MG63 (cell line): ENCODE measurements around the gene IRF8. TPM values are rescaled to one million over a fixed set of nuclear protein-coding genes. Genes with fewer than 3 reads are reported as not detected.
"Not testable (repeated sequence)": the region's sequence is repeated elsewhere in the genome, so short reads cannot be mapped to it uniquely, and the experiment has no call there.

ENCODE experiments used
- DNase-seq: peaks from one replicate; pipeline ENCODE4 v3.0.0-alpha.2; 2020
- H3K27me3 ChIP-seq: fragments of 250-450 bp; sonication (Bioruptor Pico); 2 replicates; pipeline ENCODE4 v1.5.1; 2020; ENCODE audit warnings: mild to moderate bottlenecking, moderate library complexity
- H3K36me3 ChIP-seq: fragments of 250-450 bp; sonication (Bioruptor Pico); 2 replicates; pipeline ENCODE4 v1.5.1; 2020; ENCODE audit warnings: mild to moderate bottlenecking, moderate library complexity
- H3K4me3 ChIP-seq: fragments of 250-450 bp; sonication (Bioruptor Pico); 2 replicates; pipeline ENCODE4 v1.5.1; 2020; ENCODE audit warnings: mild to moderate bottlenecking, moderate library complexity
- H3K9me3 ChIP-seq: fragments of 250-450 bp; sonication (Bioruptor Pico); 2 replicates; pipeline ENCODE4 v1.5.1; 2020; ENCODE audit warnings: mild to moderate bottlenecking, moderate library complexity
- total RNA-seq: library from RNA; depleted of rRNA; stranded (reverse); fragments of >200 nt; shearing (Covaris generic); gene quantifications from 2 replicates; pipeline ENCODE4 v1.2.3, GENCODE V29; 2014; ENCODE audit warnings: low replicate concordance

IRF8 gene
- total RNA-seq, 1 experiment from 2014 or later = not detected

DNA sequence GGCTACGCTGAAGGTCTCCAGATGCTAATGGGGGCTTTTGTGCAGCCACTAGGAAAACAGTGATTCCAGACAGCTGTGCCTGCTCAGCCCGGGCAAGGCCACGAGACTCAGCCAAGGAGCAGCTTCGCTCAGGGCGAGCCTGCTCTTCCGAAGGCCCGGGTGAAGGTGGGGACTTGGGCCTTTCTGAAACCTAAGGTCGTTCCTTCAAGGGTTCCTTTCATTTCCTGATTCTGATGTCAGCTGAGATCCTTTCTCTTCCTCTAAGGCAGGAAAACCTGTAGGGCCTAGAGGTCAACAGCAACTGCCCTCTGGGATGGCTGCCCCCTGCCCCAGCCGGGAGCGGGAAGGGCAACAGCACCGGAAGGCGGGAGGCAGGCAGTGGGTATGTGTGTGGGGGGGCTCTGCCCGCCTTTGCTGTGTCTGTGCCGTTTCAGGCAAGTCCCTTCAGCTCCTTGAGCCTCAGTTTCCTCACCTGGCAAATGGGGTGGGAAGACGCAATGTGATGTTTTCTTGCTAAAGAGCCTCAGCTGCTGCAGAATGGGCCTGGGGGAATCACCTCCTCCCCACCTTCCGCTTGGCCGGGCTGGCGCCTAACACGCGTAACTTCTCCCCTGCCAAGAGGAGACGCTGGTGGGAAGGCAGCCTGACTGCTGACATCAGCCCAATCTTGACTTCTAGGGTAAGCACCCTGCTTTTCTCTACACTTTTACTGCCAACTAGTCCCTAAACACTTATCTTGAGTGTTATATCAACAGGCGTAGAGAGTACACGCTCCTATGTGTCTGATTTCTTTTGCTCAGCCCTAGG, 32.8 kb downstream of the IRF8 start:
- no peaks in the 10 kb centered on the region for H3K36me3 ChIP-seq
- DNase-seq = no peak
- no peaks in the 10 kb centered on the region for H3K9me3 ChIP-seq
- H3K27me3 ChIP-seq = peaks cover 15% of the 10 kb centered on the region
- H3K4me3 ChIP-seq = no peak overlapping the region

DNA sequence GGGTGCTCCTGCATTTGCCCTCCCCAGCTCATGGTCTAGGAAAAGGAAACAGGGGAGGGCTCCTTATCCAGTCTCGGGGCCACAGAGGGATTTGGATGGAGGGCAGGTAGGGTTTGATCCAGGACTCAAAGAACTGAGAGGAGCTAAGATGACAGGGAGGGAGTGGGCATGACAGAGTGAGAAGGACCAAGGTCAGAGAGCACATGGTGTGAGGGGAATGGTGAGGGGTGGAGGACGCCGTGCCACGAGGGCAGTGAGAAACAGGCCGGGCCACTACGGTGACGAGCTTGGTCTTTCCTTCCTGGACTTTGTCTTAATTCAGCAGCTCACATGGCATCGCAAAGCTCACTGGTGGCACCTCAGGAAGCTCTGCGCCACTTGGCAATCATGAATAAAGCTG, 35.2 kb downstream of the IRF8 start:
- Histone ChIP-seq H3K9me3 (no peaks in the 10 kb centered on the region), H3K36me3 (no peaks in the 10 kb centered on the region), H3K27me3 (peaks cover 15% of the 10 kb centered on the region), H3K4me3 (no peak overlapping the region)
- no peak for DNase-seq

DNA sequence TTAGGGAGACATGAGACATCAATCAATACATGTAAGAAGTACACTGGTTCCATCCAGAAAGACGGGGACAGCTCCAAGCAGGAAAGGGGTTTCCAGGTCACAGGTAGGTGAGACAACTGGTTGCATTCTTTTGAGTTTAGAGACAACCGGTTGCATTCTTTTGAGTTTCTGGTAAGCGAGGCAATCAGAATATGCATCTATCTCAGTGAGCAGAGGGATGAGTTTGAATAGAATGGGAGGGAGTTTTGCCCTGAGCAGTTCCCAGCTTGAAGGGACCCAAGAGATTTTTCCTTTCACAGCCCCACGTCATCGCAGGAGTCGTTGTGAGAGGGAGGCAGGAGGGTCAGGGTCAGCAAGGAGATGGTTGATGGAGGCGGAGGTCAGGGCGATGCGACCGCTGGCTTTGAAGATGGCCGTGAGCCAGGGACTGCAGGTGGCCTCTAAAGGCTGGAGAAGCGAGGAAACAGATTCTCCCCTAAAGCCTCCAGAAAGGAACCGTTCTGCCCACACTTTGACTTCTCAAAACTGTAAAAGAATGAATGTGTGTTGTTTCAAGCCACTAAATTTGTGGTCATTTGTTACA, 36.5 kb downstream of the IRF8 start:
- DNase-seq = no peak
- H3K4me3 ChIP-seq = no peak overlapping the region
- peaks cover 15% of the 10 kb centered on the region for H3K27me3 ChIP-seq
- no peaks in the 10 kb centered on the region for H3K36me3 ChIP-seq
- H3K9me3 ChIP-seq = no peaks in the 10 kb centered on the region

GRCh38 chr16:85935974-85936760, 37.2 kb downstream of the IRF8 start:
- no peaks in the 10 kb centered on the region for H3K36me3 ChIP-seq
- peaks cover 15% of the 10 kb centered on the region for H3K27me3 ChIP-seq
- no peak overlapping the region for H3K4me3 ChIP-seq
- H3K9me3 ChIP-seq = no peaks in the 10 kb centered on the region
- no peak for DNase-seq

- no peak overlapping the region for H3K4me3 ChIP-seq
- peaks cover 15% of the 10 kb centered on the region for H3K27me3 ChIP-seq
- no peak for DNase-seq
- H3K9me3 ChIP-seq = no peaks in the 10 kb centered on the region
- no peaks in the 10 kb centered on the region for H3K36me3 ChIP-seq
Observed at GRCh38 chr16:85936816-85937215, 37.9 kb downstream of the IRF8 start.

DNA sequence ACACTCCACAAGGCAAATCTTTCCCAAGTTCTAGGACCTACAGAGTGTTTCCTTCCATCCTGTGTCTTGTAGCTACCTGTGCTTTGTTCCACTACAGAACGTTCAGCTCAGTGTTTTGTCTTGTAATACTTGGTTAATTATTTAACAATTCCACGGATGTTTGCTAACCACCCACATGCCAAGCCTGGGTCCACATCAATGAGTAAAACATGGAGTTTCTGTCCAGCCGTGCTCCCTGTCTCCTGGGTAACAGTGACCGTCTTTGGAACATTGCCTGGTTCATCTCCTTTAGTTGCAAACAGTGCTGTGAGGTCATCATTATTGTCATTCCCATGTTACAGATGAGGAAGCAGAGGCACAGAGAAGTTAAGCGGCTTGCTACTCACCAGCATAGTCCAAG, 41.3 kb downstream of the IRF8 start:
- peaks cover 13% of the 10 kb centered on the region for H3K27me3 ChIP-seq
- no peaks in the 10 kb centered on the region for H3K9me3 ChIP-seq
- no peak for DNase-seq
- H3K4me3 ChIP-seq = no peak overlapping the region
- H3K36me3 ChIP-seq = no peaks in the 10 kb centered on the region

- no peaks in the 10 kb centered on the region for H3K9me3 ChIP-seq
- H3K36me3 ChIP-seq = no peaks in the 10 kb centered on the region
- no peak for DNase-seq
- H3K4me3 ChIP-seq = no peak overlapping the region
- H3K27me3 ChIP-seq = no peaks in the 10 kb centered on the region; the same call in 1 of the 2 replicates
Observed at GRCh38 chr16:85941863-85942644, 43.1 kb downstream of the IRF8 start.

DNA sequence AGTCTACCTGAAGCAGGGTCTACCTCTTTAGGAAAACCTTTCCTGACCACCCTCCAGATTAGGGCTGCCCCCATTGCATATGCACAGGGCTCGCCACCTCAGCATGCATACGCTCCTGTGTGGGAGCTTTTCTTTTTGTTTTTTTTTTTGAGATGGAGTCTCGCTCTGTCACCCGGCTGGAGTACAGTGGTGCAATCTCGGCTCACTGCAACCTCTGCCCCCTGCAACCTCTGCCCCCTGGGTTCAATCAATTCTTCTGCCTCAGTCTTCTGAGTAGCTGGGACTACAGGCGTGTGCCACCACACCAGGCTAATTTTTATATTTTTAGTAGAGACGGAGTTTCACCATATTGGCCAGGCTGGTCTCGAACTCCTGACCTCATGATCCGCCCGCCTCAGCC, 43.7 kb downstream of the IRF8 start:
- H3K27me3 ChIP-seq, H3K4me3 ChIP-seq, H3K9me3 ChIP-seq, DNase-seq, H3K36me3 ChIP-seq: not testable (repeated sequence)

- Histone ChIP-seq H3K4me3 (no peak overlapping the region), H3K27me3 (peaks cover 5% of the 10 kb centered on the region)
- no peak for DNase-seq
Observed at GRCh38 chr16:85943711-85944110, 44.7 kb downstream of the IRF8 start.

GRCh38 chr16:85944572-85945423, 45.8 kb downstream of the IRF8 start:
- H3K27me3 ChIP-seq = peaks cover 5% of the 10 kb centered on the region
- DNase-seq = no peak
- H3K36me3 ChIP-seq = no peaks in the 10 kb centered on the region
- H3K4me3 ChIP-seq = no peak overlapping the region
- no peaks in the 10 kb centered on the region for H3K9me3 ChIP-seq

More at GRCh38 chr16:85943711-85944110, 44.7 kb downstream of the IRF8 start:
- H3K36me3 ChIP-seq = no peaks in the 10 kb centered on the region
- H3K9me3 ChIP-seq = no peaks in the 10 kb centered on the region

DNA sequence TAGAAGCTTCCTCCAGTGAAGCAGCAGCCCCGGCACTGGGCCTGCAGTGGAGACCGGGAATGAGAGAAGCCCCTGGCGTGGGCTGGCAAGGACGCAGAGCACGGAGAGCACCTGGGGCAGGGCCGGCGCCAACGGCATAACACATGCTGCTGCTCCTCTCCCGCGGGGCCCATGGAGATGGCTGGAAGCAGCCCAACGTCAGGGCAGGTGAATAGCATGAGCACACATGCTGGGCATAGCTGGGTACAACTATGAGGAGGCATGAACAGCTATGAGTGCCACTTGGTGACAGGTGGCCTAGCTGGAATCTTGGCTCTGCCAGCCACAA, 46.4 kb downstream of the IRF8 start:
- peaks cover 5% of the 10 kb centered on the region for H3K27me3 ChIP-seq
- H3K9me3 ChIP-seq = no peaks in the 10 kb centered on the region
- no peaks in the 10 kb centered on the region for H3K36me3 ChIP-seq
- no peak for DNase-seq
- H3K4me3 ChIP-seq = no peak overlapping the region

GRCh38 chr16:85946541-85947124, 47.7 kb downstream of the IRF8 start:
- H3K36me3 ChIP-seq = no peaks in the 10 kb centered on the region
- H3K9me3 ChIP-seq = no peaks in the 10 kb centered on the region
- H3K4me3 ChIP-seq = no peak overlapping the region
- peaks cover 5% of the 10 kb centered on the region for H3K27me3 ChIP-seq
- DNase-seq = no peak

- peaks cover 5% of the 10 kb centered on the region for H3K27me3 ChIP-seq
- no peak for DNase-seq
Observed at GRCh38 chr16:85947230-85948137, 48.5 kb downstream of the IRF8 start.

DNA sequence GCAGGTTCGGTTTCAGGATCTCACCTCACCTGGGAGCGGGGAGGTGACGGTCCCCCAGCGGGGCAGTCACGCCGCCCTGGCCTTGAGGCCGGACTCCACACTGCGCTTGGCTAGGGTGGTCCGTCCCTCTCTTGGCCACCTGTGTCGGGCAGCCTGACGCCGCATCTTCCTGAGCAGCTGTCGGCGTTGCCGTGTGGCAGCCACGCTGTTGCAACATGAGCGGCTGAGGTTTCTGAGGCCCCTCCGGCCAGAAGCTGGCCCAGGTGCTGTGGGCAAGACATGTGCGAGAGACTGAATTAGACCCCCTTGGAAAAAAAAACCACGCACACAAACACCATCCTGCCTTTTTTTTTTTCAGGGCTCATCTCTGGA, 49.2 kb downstream of the IRF8 start:
- Histone ChIP-seq H3K36me3 (no peaks in the 10 kb centered on the region), H3K9me3 (no peaks in the 10 kb centered on the region), H3K4me3 (no peak overlapping the region), H3K27me3 (peaks cover 5% of the 10 kb centered on the region)
- no peak for DNase-seq

More at GRCh38 chr16:85947230-85948137, 48.5 kb downstream of the IRF8 start:
- H3K36me3 ChIP-seq = no peaks in the 10 kb centered on the region
- no peak overlapping the region for H3K4me3 ChIP-seq
- no peaks in the 10 kb centered on the region for H3K9me3 ChIP-seq
